Gastrocnemius medialis (tissue), 4 donors: Measurements from ENCODE around the gene PRPF40B.

Experiments
- CTCF ChIP-seq, 5 experiments: fragments of 450-650 bp in 3 of 5; fragments of 200-600 bp in 2 of 5; sonication (generic) in 2 of 5; IDR thresholded peaks in 4 of 5; conservative IDR thresholded peaks in 1 of 5; 1 replicate in 4 of 5; 2 replicates in 1 of 5; pipeline ENCODE4 v1.5.1; 2016 to 2019; ENCODE audit warnings: antibody characterized with exemption in 5 of 5, mild to moderate bottlenecking in 3 of 5, moderate library complexity in 3 of 5
- POLR2A ChIP-seq, 2 donors: fragments of 450-650 bp; IDR thresholded peaks; one replicate each; pipeline ENCODE4 v1.6.1; 2017; ENCODE audit warnings: antibody characterized with exemption in 2 of 2, mild to moderate bottlenecking in 2 of 2, moderate library complexity in 2 of 2

GRCh38 chr12:49689237-49689636 lies 65.9 kb downstream of the PRPF40B start:
- no peak for TF ChIP-seq CTCF (IDR thresholded peaks at IDR 0.05 in 4 of 5, conservative IDR thresholded peaks at IDR 0.05 in 1 of 5)
- no peak for TF ChIP-seq POLR2A (IDR thresholded peaks at IDR 0.05)
